Measurements from ENCODE around the gene RIMBP3B.
"Not testable (repeated sequence)": the region's sequence is repeated elsewhere in the genome, so short reads cannot be mapped to it uniquely, and the experiment has no call there.

The RIMBP3B gene

DNA sequence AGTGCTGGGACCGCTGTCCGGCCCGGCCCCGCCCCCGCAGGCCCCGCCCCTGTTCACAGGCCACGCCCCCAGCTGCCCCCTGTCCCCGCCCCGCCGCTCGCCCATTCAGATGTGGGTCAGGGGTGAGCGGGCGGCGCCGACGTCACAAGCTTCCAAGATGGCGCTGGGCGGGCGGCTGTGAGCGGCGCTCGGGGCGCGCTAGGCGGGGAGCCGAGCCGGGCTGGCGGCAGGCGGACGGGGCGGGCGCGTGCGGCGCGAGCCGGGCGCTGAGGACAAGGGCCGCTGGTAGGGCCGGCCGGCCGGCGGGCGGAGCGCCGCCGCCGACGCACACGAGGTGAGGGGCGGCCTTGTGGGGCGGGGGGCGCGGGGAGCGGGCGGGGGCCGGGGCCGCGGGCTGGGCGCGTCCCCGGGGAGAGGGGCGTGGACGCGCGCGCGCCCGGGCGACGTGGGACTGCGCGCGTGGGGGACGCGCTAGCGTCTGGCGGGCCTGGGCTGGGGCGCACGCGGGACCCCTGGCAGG lies 33.7 kb downstream of the RIMBP3B start, which contains the start of gene HIC2:
Gene HIC2 (plus strand): TSS at position 145 of the 520 bp plus-strand sequence. CDS start 25,461 bp downstream, outside the sequence.
- not testable (repeated sequence) for DNase-seq

DNA sequence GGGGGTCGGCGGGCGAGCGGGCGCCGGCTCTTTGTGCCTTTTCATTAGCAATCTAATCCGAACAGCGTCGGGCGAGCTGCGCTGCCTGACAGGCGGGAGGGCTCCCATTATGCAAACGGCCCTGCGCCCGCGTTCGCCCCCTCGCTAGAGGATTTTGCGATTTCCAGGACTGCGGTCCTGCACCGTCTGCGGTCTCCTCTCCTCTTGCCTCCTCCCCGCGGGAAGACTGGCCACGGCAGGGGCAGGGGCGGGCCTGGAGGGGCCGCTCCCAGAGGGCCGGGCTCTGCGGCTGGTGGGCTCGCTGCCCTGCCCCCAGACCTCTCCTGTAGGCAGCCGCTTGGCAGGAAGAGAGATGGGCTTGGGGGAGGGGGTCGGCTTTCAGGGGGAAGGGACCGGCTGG lies 34.3 kb downstream of the RIMBP3B start:
- DNase-seq = not testable (repeated sequence)

DNA sequence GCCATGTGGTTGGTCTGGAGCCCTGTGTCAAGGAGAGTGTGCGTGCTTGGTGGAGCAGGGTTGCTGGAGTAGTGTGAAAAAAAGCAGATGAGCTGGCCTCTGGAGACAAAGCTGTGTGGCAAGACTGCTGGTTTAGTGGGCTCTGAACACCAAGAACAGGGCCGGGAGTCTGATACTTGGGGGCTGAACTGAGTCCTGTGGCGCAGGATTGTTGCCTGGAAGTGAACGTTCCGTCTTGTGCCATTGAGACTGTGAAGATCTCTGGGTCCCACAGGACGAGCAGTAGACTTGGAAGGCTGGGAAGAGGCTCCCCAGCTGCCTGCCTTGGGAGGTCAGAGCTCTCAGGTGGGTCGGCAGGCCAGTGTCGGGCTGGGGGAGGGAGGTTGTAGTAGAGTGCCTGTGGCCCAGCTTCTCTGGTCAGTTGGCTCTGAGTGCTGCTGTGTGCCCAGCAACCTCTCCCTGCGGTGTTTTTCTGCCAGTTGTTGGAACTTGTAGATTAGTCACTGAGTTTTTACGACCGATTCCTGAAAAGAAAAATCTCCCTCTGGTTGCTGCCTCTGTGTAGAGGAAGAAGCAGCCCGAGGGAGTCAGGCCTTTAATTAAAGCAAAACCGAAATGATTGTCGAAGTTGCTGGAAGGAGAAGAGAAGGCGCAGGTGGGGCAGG lies 35.6 kb downstream of the RIMBP3B start:
- not testable (repeated sequence) for DNase-seq

DNA sequence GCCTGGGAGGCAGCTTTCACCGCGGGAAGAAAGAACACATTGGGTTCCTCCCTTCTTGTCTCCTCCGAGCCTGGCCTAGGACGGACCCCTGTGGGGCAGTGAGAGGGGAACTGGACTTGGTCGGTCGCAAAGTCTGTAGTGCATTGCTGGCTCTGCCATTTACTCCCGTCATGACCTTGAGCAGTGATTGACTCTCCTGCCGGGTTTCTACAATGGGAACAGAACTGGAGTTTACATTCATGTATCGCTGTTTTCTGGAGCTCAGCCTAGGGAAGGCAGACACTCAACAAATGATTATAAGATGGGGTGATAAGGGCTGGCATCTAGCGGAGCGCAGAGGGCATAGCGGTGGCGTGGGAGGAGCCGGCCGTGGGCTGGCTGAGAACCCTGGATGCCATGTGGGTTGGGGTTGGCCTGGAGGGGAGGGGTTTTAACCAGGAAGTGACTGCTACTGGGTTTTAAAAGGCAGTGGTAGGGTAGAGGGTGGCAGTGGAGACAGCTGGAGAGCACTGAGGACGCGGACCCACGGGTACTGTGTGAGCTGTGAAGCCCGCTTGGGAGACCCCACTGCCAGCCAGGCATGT lies 36.7 kb downstream of the RIMBP3B start:
- not testable (repeated sequence) for DNase-seq

DNA sequence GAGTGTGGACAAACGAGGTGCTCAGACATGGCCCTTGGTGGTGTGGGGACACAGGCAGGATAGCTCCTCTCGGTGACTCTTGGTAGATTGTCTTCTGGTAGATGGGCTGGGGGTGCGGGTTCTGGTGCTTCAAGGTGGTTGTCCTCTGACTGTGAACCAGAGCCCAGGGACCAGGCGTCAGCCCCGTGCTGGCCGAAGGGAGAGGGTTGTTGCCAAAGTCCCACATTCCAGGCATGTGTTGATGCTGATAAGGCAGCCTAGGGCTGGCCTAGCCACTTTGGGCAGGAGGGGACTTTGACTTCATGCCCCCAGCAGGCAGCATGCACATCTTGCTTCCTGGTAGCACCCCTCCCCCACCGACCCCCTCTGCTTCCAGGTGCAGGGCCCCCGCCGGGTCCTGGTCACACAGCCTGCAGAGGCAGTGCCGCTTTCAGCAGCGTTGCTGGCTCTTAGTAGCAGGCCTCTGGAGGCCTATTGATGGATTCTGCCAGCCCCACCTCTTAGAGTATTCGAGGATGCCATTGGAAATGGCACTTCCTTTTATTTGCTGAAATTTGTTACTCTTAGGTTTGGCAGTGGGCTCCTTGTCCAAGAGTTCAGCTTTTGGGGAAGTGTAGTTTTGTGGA lies 40.6 kb downstream of the RIMBP3B start:
- not testable (repeated sequence) for DNase-seq

DNA sequence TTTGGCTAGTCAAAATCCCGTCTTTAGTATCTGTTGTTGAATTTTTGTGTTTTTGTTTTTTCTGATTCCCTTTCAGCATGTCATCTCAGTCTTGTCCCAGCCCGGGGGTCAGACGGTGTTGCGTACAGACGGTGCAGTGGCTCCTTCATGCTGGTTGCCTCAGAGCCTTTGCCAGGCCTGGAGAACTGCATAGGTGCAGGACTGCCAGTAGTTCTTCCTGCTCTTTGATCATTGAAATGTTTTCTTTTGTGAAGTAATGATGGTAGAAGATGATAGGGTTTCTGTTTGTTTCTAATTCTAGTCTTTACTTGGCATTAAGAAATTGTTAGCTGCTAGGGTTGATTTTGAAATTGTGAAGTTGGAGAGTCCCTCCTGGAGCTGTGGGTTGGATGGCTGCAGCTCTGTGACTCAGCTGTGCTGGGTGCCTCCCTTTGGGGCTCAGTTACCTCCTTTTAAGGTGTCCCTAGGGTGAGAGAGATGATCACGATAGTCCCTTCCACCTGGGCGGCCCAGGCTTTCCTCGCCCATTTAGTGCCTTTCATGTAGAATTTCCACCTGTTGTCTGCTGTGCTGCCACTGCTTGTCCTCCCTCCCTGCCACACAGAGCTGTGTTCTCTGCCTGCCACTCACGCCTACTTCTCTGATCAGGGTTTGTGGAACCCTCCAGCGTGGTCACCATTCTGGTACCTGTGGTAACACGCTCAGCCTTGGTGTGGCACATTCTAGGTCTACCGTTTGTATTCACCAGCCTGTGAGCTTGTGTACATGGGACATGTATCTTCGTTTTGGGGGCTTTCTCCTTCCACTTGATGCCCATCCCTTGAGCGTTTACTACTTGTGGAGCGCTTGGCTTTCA lies 51.1 kb downstream of the RIMBP3B start:
- DNase-seq = not testable (repeated sequence)

DNA sequence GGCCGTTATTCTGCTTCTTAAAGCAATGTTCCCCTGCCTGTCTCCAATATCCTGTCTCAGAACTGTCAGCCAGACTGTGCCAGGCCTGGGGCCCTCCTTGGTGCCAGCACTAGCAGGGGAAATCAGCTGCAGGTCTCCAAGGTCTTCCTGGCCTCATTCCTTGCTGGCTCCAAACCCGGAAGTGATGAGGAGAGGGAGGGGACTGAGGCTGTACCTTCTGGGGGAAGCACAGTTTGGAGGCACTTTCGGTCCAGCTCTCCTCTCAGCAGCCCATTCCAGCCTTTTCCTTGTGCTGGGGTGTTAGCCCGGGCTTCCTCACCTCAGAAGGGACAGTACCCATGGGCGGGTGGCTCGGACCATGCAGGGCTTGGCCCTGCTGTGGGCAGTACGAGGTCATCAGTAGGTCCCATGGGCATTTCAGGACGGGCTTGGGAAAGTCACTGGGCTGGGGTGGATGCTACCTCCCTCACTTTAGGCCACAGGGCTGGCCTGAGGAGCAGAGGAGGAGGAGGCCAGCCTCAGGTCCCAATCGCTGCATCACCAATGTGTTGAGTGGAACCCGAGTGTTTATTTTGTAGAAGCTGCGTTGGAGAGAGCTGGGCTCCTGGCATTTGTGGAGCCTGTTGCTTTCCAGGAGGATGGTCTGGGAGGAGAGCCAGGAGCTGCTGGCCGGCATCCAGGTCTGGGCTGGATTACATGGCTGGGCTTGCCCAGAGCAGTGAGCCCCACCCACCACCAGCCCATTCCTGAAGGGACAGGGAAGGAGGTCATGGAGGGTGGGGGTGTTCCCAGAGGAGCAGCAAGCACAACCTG lies 52.7 kb downstream of the RIMBP3B start:
- not testable (repeated sequence) for DNase-seq

DNA sequence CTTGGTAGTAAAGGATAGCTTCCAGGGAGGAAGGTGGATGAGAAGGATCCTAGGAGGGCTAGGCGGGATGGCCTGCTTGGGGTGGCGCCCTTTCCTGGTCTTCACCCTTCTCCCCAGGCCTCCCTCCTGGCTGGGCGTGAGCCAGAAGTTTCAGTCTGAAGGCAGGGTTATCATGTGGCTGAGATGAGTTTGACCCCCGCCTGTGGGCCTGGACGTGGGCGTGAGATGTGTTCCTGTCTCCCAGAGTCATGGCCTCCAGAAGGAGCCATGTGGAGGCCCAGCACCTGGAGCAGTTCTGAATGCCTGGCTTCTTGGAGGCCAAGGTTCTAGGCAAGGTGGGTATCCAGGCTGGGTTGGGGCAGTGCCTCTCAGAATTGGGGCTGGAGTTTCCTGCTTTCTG lies 54.5 kb downstream of the RIMBP3B start:
- not testable (repeated sequence) for DNase-seq
